COLO829 (cell line): ENCODE data around the gene TMEFF1.

Experiments
- DNase-seq: peaks from one replicate; pipeline ENCODE4 v3.0.0; 2012; ENCODE audit warnings: low spot score

The TMEFF1 gene

GRCh38 chr9:100577776-100578448, 105.0 kb downstream of the TMEFF1 start, which contains the start of gene CAVIN4:
Gene CAVIN4, plus strand, starts transcription at chr9:100578079. Its CDS starts 65 bp downstream, at chr9:100578144.
- no peak for DNase-seq

- DNase-seq = peak; percentile 13
These were observed 105.7 kb downstream of the TMEFF1 start for GRCh38 chr9:100578610-100579009.

GRCh38 chr9:100579665-100580064, 106.7 kb downstream of the TMEFF1 start:
- no peak for DNase-seq

GRCh38 chr9:100580257-100580656, 107.3 kb downstream of the TMEFF1 start:
- no peak for DNase-seq

GRCh38 chr9:100581081-100581480, 108.1 kb downstream of the TMEFF1 start:
- no peak for DNase-seq

- no peak for DNase-seq
These were observed 108.7 kb downstream of the TMEFF1 start for GRCh38 chr9:100581661-100582060.

- no peak for DNase-seq
These were observed 110.3 kb downstream of the TMEFF1 start for GRCh38 chr9:100583014-100583802.

GRCh38 chr9:100584951-100585350, 112.0 kb downstream of the TMEFF1 start:
- no peak for DNase-seq

- no peak for DNase-seq
These were observed 113.1 kb downstream of the TMEFF1 start for GRCh38 chr9:100586093-100586492.

- no peak for DNase-seq
These were observed 114.4 kb downstream of the TMEFF1 start for GRCh38 chr9:100587375-100587774.

- DNase-seq = no peak
These were observed 116.6 kb downstream of the TMEFF1 start for GRCh38 chr9:100589582-100589981.

GRCh38 chr9:100590481-100590880, 117.5 kb downstream of the TMEFF1 start:
- DNase-seq = no peak

- no peak for DNase-seq
These were observed 118.2 kb downstream of the TMEFF1 start for GRCh38 chr9:100591139-100591538.

GRCh38 chr9:100591639-100592412, 118.9 kb downstream of the TMEFF1 start:
- DNase-seq = no peak

- DNase-seq = peak; percentile 60
These were observed 122.6 kb downstream of the TMEFF1 start for GRCh38 chr9:100595391-100596199.

GRCh38 chr9:100597236-100597635, 124.3 kb downstream of the TMEFF1 start:
- DNase-seq = no peak

- DNase-seq = peak; percentile 80
These were observed 125.7 kb downstream of the TMEFF1 start for GRCh38 chr9:100598641-100599145.

GRCh38 chr9:100600521-100601079, 127.7 kb downstream of the TMEFF1 start:
- DNase-seq = no peak

- peak; percentile 76 for DNase-seq
These were observed 128.3 kb downstream of the TMEFF1 start for GRCh38 chr9:100601216-100601615.

- peak; percentile 75 for DNase-seq
These were observed 129.4 kb downstream of the TMEFF1 start for GRCh38 chr9:100602342-100602801.

- no peak for DNase-seq
These were observed 132.5 kb downstream of the TMEFF1 start for GRCh38 chr9:100605405-100605804.
